Left cardiac atrium (tissue), 4 donors: ENCODE data around the gene KCNG2. TPM values are rescaled to one million over a fixed set of nuclear protein-coding genes. Genes with fewer than 3 reads are reported as not detected.
A peak's percentile ranks its signal among the peaks of the same experiment; 100 is the strongest.

ENCODE experiments used
- ATAC-seq, 2 donors: fragments of 200-7000 bp; cut with Tn5 transposase; one replicate each; pipeline ENCODE4 v1.9.1; 2020; ENCODE audit warnings: mild to moderate bottlenecking in 2 of 2, moderate library complexity in 2 of 2
- DNase-seq: peaks from one replicate; pipeline ENCODE4 v3.0.0-alpha.2; 2020
- intact Hi-C, 2 donors: fragments of 100-400 bp; cut with DNase I; formaldehyde crosslinking; loops; one replicate each; pipeline versions ENCODE4 v1.14.1 to v1.15.1; 2022 to 2023
- total RNA-seq, 2 donors: library from RNA; stranded (reverse); fragmentation: NEBNext Ultra II Directional; extraction: Animal tissue kit (Norgen Biotek cat#: 25700); gene quantifications; one replicate each; pipeline ENCODE4 v1.2.1, GENCODE V29; 2021
- donor health status: DM: no; HTN: yes; CAD: no.
- donor health status: DM: no; HTN: yes; CAD: no; lungs with severe emphysema.
- donor health status: DM: yes; HTN: yes; CAD: no.
- donor health status: Dilated cardiomyopathy.

Gene KCNG2
- total RNA-seq, 2 donors from 2014 or later = 0.15 TPM; not detected in 1

GRCh38 chr18:79782566-79783308 lies 15.0 kb upstream of the KCNG2 start:
- ATAC-seq = no peak
- intact Hi-C loops = no loop called here
- no peak for DNase-seq

- no peak for DNase-seq
Measured at GRCh38 chr18:79784071-79784913, 13.4 kb upstream of the KCNG2 start.

GRCh38 chr18:79784965-79785770 lies 12.6 kb upstream of the KCNG2 start:
- DNase-seq = no peak
- no peak for ATAC-seq
- intact Hi-C loops = no loop called here

More at GRCh38 chr18:79784071-79784913, 13.4 kb upstream of the KCNG2 start:
- intact Hi-C loops = no loop called here
- no peak for ATAC-seq

- no peak for ATAC-seq
- intact Hi-C loops = no loop called here
- no peak for DNase-seq
Measured at GRCh38 chr18:79785831-79786230, 11.9 kb upstream of the KCNG2 start.

DNA sequence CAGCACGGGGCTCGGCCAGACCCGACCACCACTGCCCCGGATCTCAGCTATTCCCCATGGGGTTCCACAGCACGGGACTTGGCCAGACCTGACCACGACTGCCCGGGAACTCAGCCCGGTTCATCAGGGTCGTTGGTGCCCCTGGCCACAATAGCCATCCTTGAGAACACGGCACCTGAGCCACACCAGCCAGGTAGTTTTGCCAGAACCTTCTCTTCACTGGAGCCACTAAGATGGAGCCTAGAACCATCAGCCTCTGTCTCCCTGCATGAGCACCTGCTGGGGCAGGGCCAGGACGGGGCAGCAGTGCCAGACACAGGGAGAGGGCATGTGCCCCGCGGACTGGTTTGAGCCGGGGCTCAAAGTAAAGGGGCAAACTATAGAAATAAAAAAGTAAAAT lies 11.4 kb upstream of the KCNG2 start:
- ATAC-seq (no peak), DNase-seq (no peak)

GRCh38 chr18:79786786-79787526 lies 10.8 kb upstream of the KCNG2 start:
- intact Hi-C loops = no loop called here
- DNase-seq (no peak), ATAC-seq (no peak)

More for the DNA sequence above, 11.4 kb upstream of the KCNG2 start:
- intact Hi-C loops = no loop called here

DNA sequence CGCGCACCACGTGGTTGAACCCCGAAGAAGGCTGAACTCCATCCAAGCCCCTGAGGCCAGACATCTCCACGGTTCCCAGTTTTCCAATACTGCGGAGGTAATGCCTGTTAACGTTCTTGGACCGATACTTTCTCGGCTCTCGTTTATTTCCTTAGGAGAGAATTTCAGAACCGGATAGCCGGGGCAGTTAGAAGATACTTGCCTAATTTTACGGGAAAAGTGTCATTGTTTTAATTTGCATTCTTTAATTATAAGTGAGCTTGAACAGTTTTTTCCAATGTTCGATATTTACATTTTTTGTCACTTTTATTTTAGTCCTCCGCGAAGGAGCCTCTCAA lies 10.2 kb upstream of the KCNG2 start:
- DNase-seq (no peak), ATAC-seq (no peak)
- intact Hi-C loops = no loop called here

GRCh38 chr18:79787865-79788733 lies 9.6 kb upstream of the KCNG2 start:
- no peak for ATAC-seq
- DNase-seq = no peak
- intact Hi-C loops = no loop called here

DNA sequence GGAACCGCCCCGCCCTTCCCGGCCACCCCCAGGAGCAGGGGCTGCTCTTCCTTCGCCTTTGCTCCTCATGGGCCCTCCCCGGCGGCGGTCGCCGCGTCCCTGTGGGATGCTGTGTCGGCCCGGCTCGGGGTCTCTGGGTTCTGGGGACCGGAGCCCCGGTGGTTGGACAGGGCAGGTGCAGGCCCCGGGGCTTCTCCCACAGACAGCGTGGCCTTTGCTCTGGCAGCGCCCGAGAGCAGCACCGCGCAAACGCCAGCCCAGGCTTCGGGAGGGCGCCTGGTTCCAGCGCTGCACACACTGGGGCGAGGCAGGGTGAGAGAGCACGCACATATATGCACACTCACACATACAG lies 9.0 kb upstream of the KCNG2 start:
- intact Hi-C loops = no loop called here
- no peak for DNase-seq
- ATAC-seq = no peak

GRCh38 chr18:79789091-79789891 lies 8.4 kb upstream of the KCNG2 start:
- ATAC-seq (no peak), DNase-seq (no peak)
- intact Hi-C loops = no loop called here

DNA sequence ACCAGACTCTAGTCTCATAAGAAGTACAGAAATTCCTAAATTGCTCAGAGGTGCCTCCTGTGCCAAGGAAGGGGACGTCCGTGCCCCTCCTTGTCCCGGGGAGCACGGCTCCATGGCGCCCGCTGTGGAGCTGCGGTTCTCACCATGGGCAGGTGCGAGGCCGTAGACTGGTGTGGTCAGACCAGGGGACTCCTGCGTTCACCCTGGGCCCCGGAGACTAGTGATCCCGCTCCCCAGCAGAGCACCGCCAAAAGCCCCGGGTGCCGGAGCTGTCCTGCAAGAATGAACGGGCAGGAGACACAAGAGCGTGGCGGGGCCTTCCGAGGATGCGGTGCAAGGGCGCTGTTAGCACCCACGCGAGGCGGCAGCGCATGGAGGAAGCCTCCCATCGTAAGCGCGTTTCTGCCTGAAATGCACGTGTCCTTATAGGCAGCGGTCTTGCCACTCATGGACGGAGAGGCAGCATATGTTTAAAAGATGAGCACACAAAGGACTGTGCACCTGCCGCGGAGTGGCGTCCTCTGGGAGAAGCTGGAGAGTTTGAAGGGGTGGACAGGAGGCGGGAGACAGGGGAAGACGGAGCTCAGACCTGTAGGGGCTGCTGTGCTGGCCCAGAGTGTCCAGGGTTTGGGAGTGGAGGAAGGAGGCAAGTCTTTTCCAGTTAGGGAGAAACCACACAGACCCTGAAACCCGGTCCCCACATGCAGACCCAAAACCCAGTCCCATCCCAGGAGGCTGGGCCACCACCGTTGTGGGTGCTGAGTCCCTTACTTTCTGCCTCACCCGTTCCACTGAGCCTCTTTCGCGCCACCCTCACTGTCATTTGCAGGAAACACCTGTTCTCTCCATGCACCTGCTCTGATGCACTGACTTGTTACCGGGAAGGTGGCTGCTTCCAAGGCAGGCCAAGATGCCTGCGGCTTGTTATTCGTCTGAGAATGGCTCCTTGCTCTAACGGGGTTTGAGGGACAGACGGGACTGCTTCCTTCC lies 7.5 kb upstream of the KCNG2 start:
- ATAC-seq (no peak), DNase-seq (no peak)
- intact Hi-C loops = no loop called here

DNA sequence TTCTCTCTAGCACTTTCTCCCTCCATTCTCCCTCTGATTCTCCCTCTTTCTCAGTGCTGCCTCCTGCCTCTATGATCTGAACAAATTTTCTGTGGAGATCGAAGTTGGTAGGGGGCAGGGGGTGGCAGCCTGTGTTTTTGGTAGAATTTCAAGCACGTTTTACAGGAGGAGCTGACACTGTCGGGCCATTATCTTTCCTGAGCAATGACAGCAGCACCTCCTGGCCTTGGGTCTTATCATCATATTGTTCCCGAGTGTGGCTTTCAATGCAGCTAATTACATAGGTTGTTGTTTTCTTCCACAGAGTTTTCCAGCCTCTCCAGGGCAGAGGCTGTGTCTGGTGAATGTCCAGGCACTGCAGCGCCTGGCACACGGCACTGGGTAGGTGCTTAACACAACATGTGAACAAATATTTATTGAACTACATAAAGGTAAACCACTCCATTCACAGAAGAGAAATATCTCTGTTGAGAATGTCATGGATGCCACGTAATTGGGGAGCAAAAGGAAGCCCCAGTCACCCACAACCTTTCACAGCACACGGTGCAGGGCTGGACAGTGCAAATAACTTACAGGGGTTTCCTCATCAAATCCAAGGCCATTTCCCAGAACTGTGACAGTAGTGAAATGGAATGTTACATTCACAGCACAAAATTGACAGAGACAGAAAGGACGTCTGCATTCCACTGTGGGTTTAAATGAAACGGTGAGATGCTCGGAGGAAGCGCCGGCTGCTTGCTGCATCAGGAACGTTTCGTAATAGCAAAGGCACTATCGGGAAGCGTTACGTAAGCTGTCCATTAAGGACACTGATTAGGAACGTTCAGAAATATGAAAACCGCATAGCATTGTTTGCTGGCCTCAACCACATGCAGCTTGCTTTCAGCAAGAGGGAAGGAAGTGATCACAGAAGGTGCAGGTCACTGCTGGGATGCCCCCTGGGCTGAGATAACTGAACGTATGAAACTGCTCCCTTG lies 6.5 kb upstream of the KCNG2 start:
- intact Hi-C loops = no loop called here
- peak; percentile 70 to 73 for ATAC-seq
- peak; percentile 58 for DNase-seq

- ATAC-seq (no peak), DNase-seq (no peak)
- intact Hi-C loops = no loop called here
Measured at GRCh38 chr18:79792096-79792987, 5.4 kb upstream of the KCNG2 start.

DNA sequence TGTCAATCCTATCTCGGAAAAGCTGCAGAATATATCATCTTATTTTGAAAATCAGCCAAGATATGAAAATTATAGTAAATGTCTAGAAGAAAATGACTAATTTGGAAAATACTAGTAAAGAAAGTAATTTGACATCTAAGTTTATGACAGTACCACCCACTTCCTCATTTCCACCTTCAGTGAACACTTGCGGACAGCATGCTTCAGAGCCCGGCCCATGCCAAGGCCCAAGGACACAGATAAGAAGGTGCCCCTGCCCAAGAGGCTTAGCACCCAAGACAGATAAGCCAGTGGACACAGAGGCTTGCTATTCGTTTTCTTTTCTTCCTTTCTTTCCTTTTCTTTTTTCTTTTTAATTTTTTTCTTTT lies 4.8 kb upstream of the KCNG2 start:
- ATAC-seq = no peak
- intact Hi-C loops = no loop called here
- DNase-seq = no peak
